ENCODE data around the gene PRICKLE3. TPM values are rescaled to one million over a fixed set of nuclear protein-coding genes. Genes with fewer than 3 reads are reported as not detected.

The PRICKLE3 gene
- total and polyA plus RNA-seq, 2 of the 4 experiments (the other 2 are of a cell fraction) = 3.4 to 6.4 TPM

GRCh38 chrX:49198540-49199314 is 12.6 kb upstream of the PRICKLE3 start:
- Histone ChIP-seq H2BK120ac (ENCODE audit: low read depth, low read length) (no peak overlapping the region), H2BK15ac (ENCODE audit: low read depth, low read length) (no peak overlapping the region), H4K20me1 (ENCODE audit: insufficient read depth, low read length) (no peaks in the 10 kb centered on the region), H2BK20ac (ENCODE audit: low read depth, low read length) (no peak overlapping the region), H3K36me3 (ENCODE audit: control insufficient read depth, insufficient read depth, low read length) (no peaks in the 10 kb centered on the region), H3K23ac (ENCODE audit: low read depth, low read length) (no peak overlapping the region), H3K27ac (ENCODE audit: insufficient read depth, low read length) (no peak overlapping the region), H3K79me1 (ENCODE audit: low read depth in 1 of 2, low read length in 2 of 2) (no peaks in the 10 kb centered on the region), H3K18ac (ENCODE audit: low read depth, low read length) (no peak overlapping the region), H2AK9ac (replicated peaks; ENCODE audit: low read depth, low read length, poor library complexity) (no peak overlapping the region), H3K4me1 (ENCODE audit: control insufficient read depth, insufficient read depth, low read length) (no peaks in the 10 kb centered on the region), H3K27me3 (ENCODE audit: control insufficient read depth, insufficient read depth, low read length) (peaks cover 5% of the 10 kb centered on the region; the same call in 1 of the 2 replicates), H3K56ac (ENCODE audit: extremely low read depth, insufficient read depth, low read length) (no peak overlapping the region), H4K5ac (ENCODE audit: low read depth, low read length) (no peak overlapping the region), H2AK5ac (ENCODE audit: low read depth, low read length) (no peak overlapping the region), H3K4me2 (ENCODE audit: low read depth, low read length) (no peak overlapping the region), H3K4me3 (ENCODE audit: insufficient read depth, low read depth, low read length) (no peak overlapping the region), H2AFZ (replicated peaks; ENCODE audit: low read length, poor library complexity) (no peak overlapping the region), H4K8ac (ENCODE audit: low read depth in 2 of 2, low read length in 2 of 2) (no peak overlapping the region), H4K91ac (ENCODE audit: insufficient read depth, low read depth, low read length) (no peak overlapping the region), H2BK5ac (ENCODE audit: low read depth, low read length, poor library complexity, severe bottlenecking) (no peak overlapping the region), H3K9ac (ENCODE audit: low read depth, low read length) (no peak overlapping the region), H3K9me1 (ENCODE audit: insufficient read depth, low read length) (no peaks in the 10 kb centered on the region), H3K14ac (replicated peaks; ENCODE audit: low read depth, low read length) (no peak overlapping the region), H3K4ac (ENCODE audit: low read depth, low read length) (no peak overlapping the region), H3K9me3 (ENCODE audit: control insufficient read depth, insufficient read depth, low read length) (no peaks in the 10 kb centered on the region)
- BruUV-seq (replicated peaks) = no TSS peak
- no peak for TF ChIP-seq MXI1 (IDR thresholded peaks at IDR 0.05; ENCODE audit: borderline replicate concordance, low read depth, low read length)
- TF ChIP-seq MAFK (IDR thresholded peaks at IDR 0.05; ENCODE audit: low read depth, low read length) = no peak
- no peak for TF ChIP-seq POLR2A (IDR thresholded peaks at IDR 0.05; ENCODE audit: low read depth, low read length)
- no peak for TF ChIP-seq RCOR1 (IDR thresholded peaks at IDR 0.05; ENCODE audit: insufficient replicate concordance, low read length)
- no peak for TF ChIP-seq FOS (IDR thresholded peaks at IDR 0.05; ENCODE audit: low read depth, low read length)
- TF ChIP-seq RAD21 (IDR thresholded peaks at IDR 0.05; ENCODE audit: low read length) = no peak
- TF ChIP-seq SMC3 (IDR thresholded peaks at IDR 0.05; ENCODE audit: low read depth, low read length) = no peak
- no peak for TF ChIP-seq MAZ (IDR thresholded peaks at IDR 0.05; ENCODE audit: borderline replicate concordance, low read depth, low read length)
- no peak for TF ChIP-seq CHD1 (IDR thresholded peaks at IDR 0.05; ENCODE audit: low read depth, low read length)
- TF ChIP-seq CEBPB (IDR thresholded peaks at IDR 0.05; ENCODE audit: low read depth, low read length) = no peak
- no peak for TF ChIP-seq RFX5 (IDR thresholded peaks at IDR 0.05; ENCODE audit: low read depth, low read length)
- no peak for TF ChIP-seq NFE2L2 (IDR thresholded peaks at IDR 0.05; ENCODE audit: low read depth, low read length)
- TF ChIP-seq ELK1 (IDR thresholded peaks at IDR 0.05; ENCODE audit: borderline replicate concordance, low read depth, low read length) = no peak
- DNase-seq (no peak), ATAC-seq (ENCODE audit: low read depth) (no peak)
- POLR2A ChIA-PET (ENCODE audit: unreplicated experiment) = no interaction called here
- dilution Hi-C loops (cut with HindIII; ENCODE audit: low sequenced_read_pairs, unreplicated experiment) = no loop called here
- intact Hi-C loops (cut with micrococcal nuclease) = no loop called here
- 47% methylated on average over 8 of the region's 12 CpGs; no CpG with 5 or more reads in 1 of the 2 experiments for WGBS, 2 experiments (ENCODE audit: extremely low coverage in 2 of 2, insufficient read length in 1 of 2)
- CTCF ChIA-PET = no interaction called here
- in situ Hi-C loops (cut with MboI; ENCODE audit: low sequenced_read_pairs) = no loop called here
